IMR-90 (cell line): ENCODE measurements around the gene DMAC2L. TPM values are rescaled to one million over a fixed set of nuclear protein-coding genes. Genes with fewer than 3 reads are reported as not detected.

ENCODE experiments used
- ATAC-seq: fragments of 200-7000 bp; cut with Tn5 transposase; 2 replicates; pipeline ENCODE4 v1.9.1; 2020; ENCODE audit warnings: low read depth, mild to moderate bottlenecking, moderate library complexity
- BruUV-seq: library from RNA; stranded (reverse); fragments of 400-500 nt; replicated peaks from 2 replicates; lab custom pipeline; 2021; lab: Mats Ljungman, UMichigan
- CTCF ChIA-PET: fragments of 300-600 bp; formaldehyde crosslinking; extraction: SDS; loops from one replicate; lab custom pipeline; 2021; ENCODE audit warnings: antibody characterized with exemption; lab: Yijun Ruan, JAX
- POLR2A ChIA-PET: fragments of 300-600 bp; sonication (Branson Sonifier 250); formaldehyde crosslinking; loops from one replicate; lab custom pipeline; 2022; ENCODE audit warnings: antibody characterized with exemption; ENCODE audit not compliant: unreplicated experiment; lab: Charles Lee
- DNase-seq: peaks from one replicate; pipeline ENCODE4 v3.0.0; 2013
- H2AFZ ChIP-seq: replicated peaks from 2 replicates; pipeline ENCODE3; 2013; ENCODE audit warnings: low read length, mild to moderate bottlenecking; ENCODE audit not compliant: poor library complexity
- H2AK5ac ChIP-seq: 2 replicates; pipeline ENCODE4 v1.6.1; 2013; ENCODE audit warnings: low read depth, low read length, inconsistent platforms
- H2AK9ac ChIP-seq: replicated peaks from 2 replicates; pipeline ENCODE3; 2013; ENCODE audit warnings: mild to moderate bottlenecking, low read depth, low read length, moderate library complexity; ENCODE audit not compliant: poor library complexity
- H2BK120ac ChIP-seq: 2 replicates; pipeline ENCODE4 v1.6.1; 2013; ENCODE audit warnings: low read depth, low read length, inconsistent platforms
- H2BK15ac ChIP-seq: 3 replicates; pipeline ENCODE4 v1.6.1; 2013; ENCODE audit warnings: low read depth, low read length, inconsistent platforms
- H2BK20ac ChIP-seq: 2 replicates; pipeline ENCODE4 v1.6.1; 2013; ENCODE audit warnings: low read depth, mild to moderate bottlenecking, inconsistent platforms, low read length, moderate library complexity
- H2BK5ac ChIP-seq: 2 replicates; pipeline ENCODE4 v1.6.1; 2013; ENCODE audit warnings: mild to moderate bottlenecking, low read depth, low read length, inconsistent platforms; ENCODE audit not compliant: poor library complexity, severe bottlenecking
- H3K14ac ChIP-seq: replicated peaks from 2 replicates; pipeline ENCODE4 v1.6.1; 2013; ENCODE audit warnings: low read depth, low read length, inconsistent platforms
- H3K18ac ChIP-seq: 2 replicates; pipeline ENCODE4 v1.6.1; 2013; ENCODE audit warnings: low read depth, low read length, control low read depth
- H3K23ac ChIP-seq: 2 replicates; pipeline ENCODE4 v1.6.1; 2013; ENCODE audit warnings: low read depth, low read length, inconsistent platforms
- H3K27ac ChIP-seq: 2 replicates; pipeline ENCODE4 v1.5.1; 2013; ENCODE audit warnings: mild to moderate bottlenecking, control low read depth, low read length; ENCODE audit not compliant: insufficient read depth
- H3K27me3 ChIP-seq: 2 replicates; pipeline ENCODE4 v1.6.1; 2013; ENCODE audit warnings: low read length; ENCODE audit not compliant: control insufficient read depth, insufficient read depth
- H3K36me3 ChIP-seq: 2 replicates; pipeline ENCODE4 v1.6.1; 2013; ENCODE audit warnings: low read length, mixed read lengths; ENCODE audit not compliant: control insufficient read depth, insufficient read depth
- H3K4ac ChIP-seq: 2 replicates; pipeline ENCODE4 v1.6.1; 2013; ENCODE audit warnings: low read depth, low read length, inconsistent platforms
- H3K4me1 ChIP-seq: 2 replicates; pipeline ENCODE4 v1.6.1; 2013; ENCODE audit warnings: low read length, mixed read lengths; ENCODE audit not compliant: control insufficient read depth, insufficient read depth
- H3K4me2 ChIP-seq: 2 replicates; pipeline ENCODE4 v1.6.1; 2013; ENCODE audit warnings: low read depth, mild to moderate bottlenecking, control low read depth, low read length, moderate library complexity
- H3K4me3 ChIP-seq: 2 replicates; pipeline ENCODE4 v1.5.1; 2013; ENCODE audit warnings: low read depth, mild to moderate bottlenecking, control low read depth, low read length, moderate library complexity; ENCODE audit not compliant: insufficient read depth
- H3K56ac ChIP-seq: 2 replicates; pipeline ENCODE4 v1.6.1; 2013; ENCODE audit warnings: low read length, inconsistent platforms; ENCODE audit not compliant: insufficient read depth; ENCODE audit errors: extremely low read depth
- H3K79me1 ChIP-seq, 2 experiments: 2 replicates each; pipeline ENCODE4 v1.6.1; 2013; ENCODE audit warnings: low read length in 2 of 2, inconsistent platforms in 1 of 2, low read depth in 1 of 2
- H3K9ac ChIP-seq: 2 replicates; pipeline ENCODE4 v1.6.1; 2013; ENCODE audit warnings: low read depth, low read length, control low read depth
- H3K9me1 ChIP-seq: 2 replicates; pipeline ENCODE4 v1.6.1; 2013; ENCODE audit warnings: low read length, inconsistent platforms; ENCODE audit not compliant: insufficient read depth
- H3K9me3 ChIP-seq: 2 replicates; pipeline ENCODE4 v1.6.1; 2013; ENCODE audit warnings: low read length; ENCODE audit not compliant: control insufficient read depth, insufficient read depth
- H4K20me1 ChIP-seq: 2 replicates; pipeline ENCODE4 v1.6.1; 2013; ENCODE audit warnings: low read length, inconsistent platforms; ENCODE audit not compliant: insufficient read depth
- H4K5ac ChIP-seq: 2 replicates; pipeline ENCODE4 v1.6.1; 2013; ENCODE audit warnings: mild to moderate bottlenecking, low read depth, low read length, control low read depth
- H4K8ac ChIP-seq, 2 experiments: 2 replicates each; pipeline ENCODE4 v1.6.1; 2013; ENCODE audit warnings: low read depth in 2 of 2, low read length in 2 of 2, control low read depth in 1 of 2, inconsistent platforms in 1 of 2
- H4K91ac ChIP-seq: 2 replicates; pipeline ENCODE4 v1.6.1; 2013; ENCODE audit warnings: low read depth, low read length, inconsistent platforms; ENCODE audit not compliant: insufficient read depth
- CEBPB ChIP-seq: IDR thresholded peaks from 2 replicates; pipeline ENCODE4 v1.6.1; 2012; ENCODE audit warnings: low read depth, low read length, improper control_type of control experiment
- MAZ ChIP-seq: IDR thresholded peaks from 2 replicates; pipeline ENCODE4 v1.6.1; 2012; ENCODE audit warnings: low read depth, mild to moderate bottlenecking, low read length, improper control_type of control experiment, moderate library complexity, borderline replicate concordance
- POLR2A ChIP-seq: IDR thresholded peaks from 2 replicates; pipeline ENCODE4 v1.6.1; 2012; ENCODE audit warnings: mild to moderate bottlenecking, low read depth, low read length
- RAD21 ChIP-seq: IDR thresholded peaks from 2 replicates; pipeline ENCODE4 v1.6.1; 2012; ENCODE audit warnings: low read length, improper control_type of control experiment
- RFX5 ChIP-seq: IDR thresholded peaks from 2 replicates; pipeline ENCODE4 v1.8.0; 2012; ENCODE audit warnings: low read depth, mild to moderate bottlenecking, low read length, moderate library complexity
- SMC3 ChIP-seq: fragments of 150-350 bp; IDR thresholded peaks from 2 replicates; pipeline ENCODE4 v1.6.1; 2016; ENCODE audit warnings: low read depth, mild to moderate bottlenecking, antibody characterized with exemption, low read length, moderate library complexity
- WGBS, 2 experiments: methylation state at CpG; one replicate each; pipeline versions ENCODE4 v1.1.5 to v1.1.7; 2013; ENCODE audit warnings: missing lambda C conversion rate in 2 of 2; ENCODE audit not compliant: insufficient read length in 1 of 2; ENCODE audit errors: extremely low coverage in 2 of 2; 5-methylcytosine and 5-hydroxymethylcytosine counted together
- dilution Hi-C: fragments of 300-500 bp; cut with HindIII; formaldehyde crosslinking; loops from one replicate; pipeline ENCODE4 v1.14.3; 2018; ENCODE audit warnings: low sequenced_read_pairs; ENCODE audit not compliant: unreplicated experiment
- in situ Hi-C: fragments of 300-500 bp; cut with MboI; formaldehyde crosslinking; loops from 3 replicates; pipeline ENCODE4 v1.14.3; 2019; ENCODE audit warnings: low sequenced_read_pairs, inconsistent platforms, mixed read lengths
- intact Hi-C: fragments of 100-400 bp; cut with micrococcal nuclease; formaldehyde crosslinking; loops from 2 replicates; pipeline ENCODE4 v1.10.0; 2022
- polyA plus RNA-seq, 3 experiments: library from polyadenylated mRNA; depleted of rRNA; stranded (reverse); fragments of >200 nt; gene quantifications; 2 replicates each; pipeline ENCODE4 v1.2.3, GENCODE V29; 2012; ENCODE audit warnings: low replicate concordance in 1 of 3
- total RNA-seq: library from RNA; depleted of rRNA; stranded (reverse); fragments of >200 nt; gene quantifications from 2 replicates; pipeline ENCODE4 v1.2.3, GENCODE V29; 2012
- TF ChIP-seq, protein P1 (sequence below): fragments of 150-350 bp; IDR thresholded peaks from 2 replicates; pipeline ENCODE4 v1.6.1; 2016; ENCODE audit warnings: low read depth, mild to moderate bottlenecking, low read length, moderate library complexity, borderline replicate concordance

DMAC2L gene
- total and polyA plus RNA-seq, 2 of the 4 experiments (the other 2 are of a cell fraction), result 5.0 to 6.1 TPM

DNA sequence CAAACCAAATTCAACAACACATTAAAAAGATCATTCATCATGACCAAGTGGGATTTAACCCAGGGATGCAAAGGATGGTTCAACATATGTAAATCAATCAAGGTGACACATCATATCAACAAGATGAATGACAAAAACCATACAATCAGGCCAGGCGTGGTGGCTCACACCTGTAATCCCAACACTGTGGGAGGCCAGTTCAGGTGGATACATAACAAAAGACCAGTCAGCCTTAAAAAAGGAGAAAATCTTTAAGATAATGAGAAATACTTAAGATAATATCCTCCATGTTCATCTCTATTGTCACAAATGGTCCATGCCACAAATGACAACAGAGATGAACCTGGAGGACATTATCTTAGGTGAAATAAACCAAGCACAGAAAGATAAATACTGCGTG is 12.5 kb upstream of the DMAC2L start:
- Histone ChIP-seq H3K27ac (no peak overlapping the region), H2BK5ac (no peak overlapping the region), H4K5ac (no peak overlapping the region), H2BK120ac (no peak overlapping the region), H3K4ac (no peak overlapping the region), H3K4me1 (no peaks in the 10 kb centered on the region), H3K9me3 (no peaks in the 10 kb centered on the region), H2AFZ (no peak overlapping the region), H3K79me1 (no peaks in the 10 kb centered on the region; a peak in 1 of 4 replicates), H4K8ac (no peak overlapping the region), H2AK5ac (no peak overlapping the region), H4K91ac (no peak overlapping the region), H3K18ac (no peak overlapping the region), H3K4me2 (no peak overlapping the region), H3K27me3 (no peaks in the 10 kb centered on the region), H4K20me1 (no peaks in the 10 kb centered on the region), H2BK20ac (no peak overlapping the region), H3K4me3 (no peak overlapping the region), H3K9me1 (0 out of 2 replicates have a peak, but pooled peaks cover 2% of the 10 kb centered on the region), H3K23ac (no peak overlapping the region), H3K56ac (no peak overlapping the region), H3K9ac (no peak overlapping the region), H3K14ac (no peak overlapping the region), H3K36me3 (no peaks in the 10 kb centered on the region), H2AK9ac (no peak overlapping the region), H2BK15ac (no peak overlapping the region)
- no peak for ATAC-seq
- ChIA-PET CTCF (no interaction called here), POLR2A (no interaction called here)
- in situ Hi-C loops, result no loop called here
- no peak for DNase-seq
- dilution Hi-C loops, result no loop called here
- no CpG with 5 or more reads among the region's 2 CpGs for WGBS, 2 experiments
- no TSS peak for BruUV-seq
- no peak for TF ChIP-seq POLR2A
- TF ChIP-seq, protein P1, sequence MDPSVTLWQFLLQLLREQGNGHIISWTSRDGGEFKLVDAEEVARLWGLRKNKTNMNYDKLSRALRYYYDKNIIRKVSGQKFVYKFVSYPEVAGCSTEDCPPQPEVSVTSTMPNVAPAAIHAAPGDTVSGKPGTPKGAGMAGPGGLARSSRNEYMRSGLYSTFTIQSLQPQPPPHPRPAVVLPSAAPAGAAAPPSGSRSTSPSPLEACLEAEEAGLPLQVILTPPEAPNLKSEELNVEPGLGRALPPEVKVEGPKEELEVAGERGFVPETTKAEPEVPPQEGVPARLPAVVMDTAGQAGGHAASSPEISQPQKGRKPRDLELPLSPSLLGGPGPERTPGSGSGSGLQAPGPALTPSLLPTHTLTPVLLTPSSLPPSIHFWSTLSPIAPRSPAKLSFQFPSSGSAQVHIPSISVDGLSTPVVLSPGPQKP, result no peak
- TF ChIP-seq MAZ, result no peak
- TF ChIP-seq RAD21, result no peak
- no peak for TF ChIP-seq CEBPB
- no peak for TF ChIP-seq SMC3
- no peak for TF ChIP-seq RFX5
- intact Hi-C loops, result loop anchor here (5.0 kb wide), 1 partner anchor 37 kb away; no protein-coding TSS in a partner anchor
